Measurements from ENCODE around the gene MDH1B.
A peak's percentile ranks its signal among the peaks of the same experiment; 100 is the strongest.

MDH1B gene

DNA sequence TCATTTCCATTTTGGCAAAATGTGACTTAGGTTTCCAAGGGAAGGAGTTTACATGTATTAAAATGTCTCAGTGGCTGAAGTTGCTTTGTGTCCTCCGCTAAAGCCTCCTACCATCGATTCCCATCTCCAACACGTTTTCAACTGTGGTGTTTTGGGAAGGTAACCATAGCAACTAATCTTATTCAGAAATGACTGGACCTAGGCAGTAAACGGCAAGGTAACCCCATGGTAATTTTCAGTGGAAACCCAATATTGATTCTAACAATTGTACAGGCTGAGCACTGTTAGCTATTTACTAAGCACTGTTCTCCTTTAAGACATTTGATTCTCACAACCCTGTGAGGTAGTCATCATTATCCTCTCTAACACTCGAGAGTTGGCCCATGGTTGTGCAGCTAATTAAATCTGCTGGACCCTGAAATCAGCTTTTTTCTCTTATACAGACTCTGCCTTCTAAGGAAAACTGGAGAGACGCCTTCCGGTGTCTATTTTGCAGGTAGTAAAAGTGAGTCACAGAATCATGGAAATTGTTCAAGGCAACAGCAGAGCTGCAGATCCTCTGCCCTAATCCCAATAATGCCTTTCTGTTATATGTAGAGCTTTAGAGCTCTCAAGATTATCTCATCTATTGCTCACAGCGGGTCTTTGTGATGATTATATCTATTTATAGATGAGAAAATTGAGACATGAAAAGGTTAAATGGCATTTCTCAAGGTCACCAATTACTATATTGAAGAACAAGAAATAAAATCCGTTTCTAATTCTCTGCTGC lies 36.5 kb upstream of the MDH1B start:
- H3K4me1 ChIP-seq (ENCODE audit: insufficient read depth, insufficient read length) = peaks cover 9% of the 10 kb centered on the region
- DNase-seq (ENCODE audit: low read depth, low spot score) = no peak
- peaks cover 14% of the 10 kb centered on the region for H3K36me3 ChIP-seq (ENCODE audit: insufficient read depth, insufficient read length, low read length)
- no peaks in the 10 kb centered on the region for H3K9me3 ChIP-seq (ENCODE audit: insufficient read depth, low read length)
- H3K27me3 ChIP-seq (ENCODE audit: insufficient read depth, insufficient read length) = no peaks in the 10 kb centered on the region
- TF ChIP-seq SUZ12 (IDR thresholded peaks at IDR 0.05; ENCODE audit: extremely low read depth, insufficient read depth, insufficient read length) = no peak
- no peak for TF ChIP-seq YY1 (IDR thresholded peaks at IDR 0.05; ENCODE audit: insufficient read depth, insufficient read length)
- no peak for TF ChIP-seq ZNF274 (IDR thresholded peaks at IDR 0.05; ENCODE audit: low read depth, low read length)
- no peak overlapping the region for H3K4me3 ChIP-seq (ENCODE audit: insufficient read length, low read depth)
- no peak overlapping the region for H3K9ac ChIP-seq (ENCODE audit: insufficient read length, low read depth)

DNA sequence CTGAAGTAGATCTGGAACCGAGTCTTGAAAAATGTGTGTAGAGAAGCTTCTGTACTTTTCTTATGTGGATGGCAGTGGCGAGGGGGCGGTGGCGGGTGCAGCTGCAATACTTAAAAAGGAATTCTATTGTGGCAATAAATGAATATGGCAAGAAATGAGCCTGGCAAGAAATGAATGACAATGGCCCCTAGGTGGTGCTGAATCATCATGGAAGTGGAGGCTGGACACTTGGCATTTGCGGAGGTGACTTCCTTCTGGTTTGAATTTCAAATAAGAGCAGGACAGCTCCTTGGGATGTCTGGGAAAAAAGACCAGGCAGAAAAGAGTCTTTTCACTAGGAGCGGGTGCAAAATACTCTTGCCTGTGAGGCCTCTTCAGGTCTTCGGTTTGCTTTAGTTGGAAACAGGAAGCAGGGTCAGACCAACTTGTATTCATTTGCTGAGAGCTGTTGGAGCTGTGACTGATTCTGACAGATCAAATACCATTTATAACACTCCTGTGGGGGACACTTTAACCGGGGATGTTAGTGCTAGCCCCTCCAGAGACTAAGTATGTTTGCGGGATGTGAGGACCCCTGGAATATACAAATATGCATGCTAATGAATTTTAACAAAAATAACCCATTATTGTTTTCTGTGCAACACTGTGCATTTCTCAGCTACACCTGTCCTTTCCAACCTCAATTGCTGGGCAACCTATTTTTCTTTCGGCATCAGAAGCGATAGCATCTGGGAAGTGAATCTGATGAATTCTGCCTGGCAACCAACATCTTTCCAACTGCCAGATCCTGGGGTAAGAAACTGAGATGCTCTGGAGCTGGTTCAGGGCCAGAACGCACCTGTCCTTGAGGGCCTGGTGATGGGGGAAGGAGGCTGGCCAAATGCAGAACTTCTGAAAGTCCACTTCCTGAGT lies 35.6 kb upstream of the MDH1B start:
- Histone ChIP-seq H3K9me3 (ENCODE audit: insufficient read depth, low read length) (no peaks in the 10 kb centered on the region), H3K36me3 (ENCODE audit: insufficient read depth, insufficient read length, low read length) (peaks cover 13% of the 10 kb centered on the region), H3K4me1 (ENCODE audit: insufficient read depth, insufficient read length) (peaks cover 9% of the 10 kb centered on the region), H3K4me3 (ENCODE audit: insufficient read length, low read depth) (no peak overlapping the region), H3K9ac (ENCODE audit: insufficient read length, low read depth) (no peak overlapping the region), H3K27me3 (ENCODE audit: insufficient read depth, insufficient read length) (no peaks in the 10 kb centered on the region)
- DNase-seq (ENCODE audit: low read depth, low spot score) = peak; percentile 78
- TF ChIP-seq YY1 (IDR thresholded peaks at IDR 0.05; ENCODE audit: insufficient read depth, insufficient read length) = no peak
- no peak for TF ChIP-seq SUZ12 (IDR thresholded peaks at IDR 0.05; ENCODE audit: extremely low read depth, insufficient read depth, insufficient read length)
- no peak for TF ChIP-seq ZNF274 (IDR thresholded peaks at IDR 0.05; ENCODE audit: low read depth, low read length)

DNA sequence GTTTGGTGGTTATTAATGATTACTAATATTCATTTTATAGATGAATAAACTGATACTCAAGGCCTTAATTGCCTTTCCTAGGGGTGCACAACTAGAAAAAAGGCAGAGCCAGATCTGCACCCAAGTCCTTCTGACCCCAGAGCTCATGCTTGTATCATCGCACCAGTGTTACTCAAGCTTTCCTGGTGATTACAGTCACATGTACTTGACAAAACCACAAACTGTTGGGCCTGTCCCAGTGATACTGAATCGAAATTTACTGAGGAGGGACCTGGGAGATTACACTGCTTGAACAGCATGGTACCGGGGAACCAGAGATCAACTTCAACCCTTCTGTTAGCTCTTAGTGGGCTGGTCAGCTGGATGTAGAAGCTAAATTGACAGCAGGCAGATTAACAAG lies 34.0 kb upstream of the MDH1B start:
- peaks cover 15% of the 10 kb centered on the region for H3K36me3 ChIP-seq (ENCODE audit: insufficient read depth, insufficient read length, low read length)
- DNase-seq (ENCODE audit: low read depth, low spot score) = no peak
- TF ChIP-seq SUZ12 (IDR thresholded peaks at IDR 0.05; ENCODE audit: extremely low read depth, insufficient read depth, insufficient read length) = no peak
- TF ChIP-seq ZNF274 (IDR thresholded peaks at IDR 0.05; ENCODE audit: low read depth, low read length) = no peak
- no peak for TF ChIP-seq YY1 (IDR thresholded peaks at IDR 0.05; ENCODE audit: insufficient read depth, insufficient read length)
- no peak overlapping the region for H3K9ac ChIP-seq (ENCODE audit: insufficient read length, low read depth)
- H3K4me1 ChIP-seq (ENCODE audit: insufficient read depth, insufficient read length) = peaks cover 9% of the 10 kb centered on the region
- no peaks in the 10 kb centered on the region for H3K27me3 ChIP-seq (ENCODE audit: insufficient read depth, insufficient read length)
- H3K9me3 ChIP-seq (ENCODE audit: insufficient read depth, low read length) = no peaks in the 10 kb centered on the region
- H3K4me3 ChIP-seq (ENCODE audit: insufficient read length, low read depth) = no peak overlapping the region

DNA sequence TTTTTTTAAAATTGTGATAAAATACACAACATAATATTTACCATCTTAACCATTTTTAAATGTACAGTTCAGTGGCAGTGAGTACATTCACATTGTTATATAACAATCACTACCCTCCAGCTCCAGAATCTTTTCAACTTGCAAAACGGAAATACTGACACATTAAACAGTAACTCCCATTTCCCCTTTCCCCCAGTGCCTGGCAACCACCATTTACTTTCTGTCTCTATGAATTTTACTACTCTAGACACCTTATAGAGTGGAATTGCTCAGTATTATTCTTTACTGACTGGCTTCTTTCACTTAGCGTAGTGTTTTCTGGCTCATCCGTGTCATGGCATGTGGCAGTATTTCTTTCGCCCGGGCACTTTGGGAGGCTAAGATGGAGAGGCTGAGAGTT lies 32.9 kb upstream of the MDH1B start:
- TF ChIP-seq SUZ12 (IDR thresholded peaks at IDR 0.05; ENCODE audit: extremely low read depth, insufficient read depth, insufficient read length) = no peak
- no peak for TF ChIP-seq ZNF274 (IDR thresholded peaks at IDR 0.05; ENCODE audit: low read depth, low read length)
- no peak for TF ChIP-seq YY1 (IDR thresholded peaks at IDR 0.05; ENCODE audit: insufficient read depth, insufficient read length)
- no peaks in the 10 kb centered on the region for H3K27me3 ChIP-seq (ENCODE audit: insufficient read depth, insufficient read length)
- DNase-seq (ENCODE audit: low read depth, low spot score) = no peak

DNA sequence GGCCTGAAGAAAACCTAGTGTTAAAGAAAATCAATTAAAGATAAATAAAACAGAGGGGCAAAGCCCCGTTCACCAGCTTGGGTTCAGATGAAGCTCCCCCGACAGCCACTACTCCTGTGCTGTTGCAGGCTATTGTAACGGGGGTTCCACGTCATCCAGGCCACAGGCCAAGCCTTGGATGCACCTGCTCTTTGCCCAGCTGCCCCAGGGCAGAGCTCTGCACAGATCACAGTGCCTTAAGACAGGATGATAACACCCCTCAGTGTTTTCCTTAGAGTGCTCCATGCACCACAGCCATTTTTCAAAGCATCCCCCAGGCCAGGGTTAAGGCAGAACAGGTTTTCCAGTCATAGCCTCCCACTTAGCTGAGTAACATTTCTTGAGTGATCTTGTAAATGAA lies 32.2 kb upstream of the MDH1B start:
- peaks cover 3% of the 10 kb centered on the region for H3K4me1 ChIP-seq (ENCODE audit: insufficient read depth, insufficient read length)
- no peaks in the 10 kb centered on the region for H3K27me3 ChIP-seq (ENCODE audit: insufficient read depth, insufficient read length)
- H3K9ac ChIP-seq (ENCODE audit: insufficient read length, low read depth) = no peak overlapping the region
- no peak overlapping the region for H3K4me3 ChIP-seq (ENCODE audit: insufficient read length, low read depth)
- DNase-seq (ENCODE audit: low read depth, low spot score) = no peak
- peaks cover 28% of the 10 kb centered on the region for H3K36me3 ChIP-seq (ENCODE audit: insufficient read depth, insufficient read length, low read length)
- H3K9me3 ChIP-seq (ENCODE audit: insufficient read depth, low read length) = no peaks in the 10 kb centered on the region
- no peak for TF ChIP-seq SUZ12 (IDR thresholded peaks at IDR 0.05; ENCODE audit: extremely low read depth, insufficient read depth, insufficient read length)
- TF ChIP-seq YY1 (IDR thresholded peaks at IDR 0.05; ENCODE audit: insufficient read depth, insufficient read length) = no peak
- no peak for TF ChIP-seq ZNF274 (IDR thresholded peaks at IDR 0.05; ENCODE audit: low read depth, low read length)

More for the DNA sequence above, 32.9 kb upstream of the MDH1B start:
- H3K4me1 ChIP-seq (ENCODE audit: insufficient read depth, insufficient read length) = peaks cover 8% of the 10 kb centered on the region
- H3K36me3 ChIP-seq (ENCODE audit: insufficient read depth, insufficient read length, low read length) = peaks cover 23% of the 10 kb centered on the region
- H3K9ac ChIP-seq (ENCODE audit: insufficient read length, low read depth) = no peak overlapping the region
- no peak overlapping the region for H3K4me3 ChIP-seq (ENCODE audit: insufficient read length, low read depth)
- H3K9me3 ChIP-seq (ENCODE audit: insufficient read depth, low read length) = no peaks in the 10 kb centered on the region

DNA sequence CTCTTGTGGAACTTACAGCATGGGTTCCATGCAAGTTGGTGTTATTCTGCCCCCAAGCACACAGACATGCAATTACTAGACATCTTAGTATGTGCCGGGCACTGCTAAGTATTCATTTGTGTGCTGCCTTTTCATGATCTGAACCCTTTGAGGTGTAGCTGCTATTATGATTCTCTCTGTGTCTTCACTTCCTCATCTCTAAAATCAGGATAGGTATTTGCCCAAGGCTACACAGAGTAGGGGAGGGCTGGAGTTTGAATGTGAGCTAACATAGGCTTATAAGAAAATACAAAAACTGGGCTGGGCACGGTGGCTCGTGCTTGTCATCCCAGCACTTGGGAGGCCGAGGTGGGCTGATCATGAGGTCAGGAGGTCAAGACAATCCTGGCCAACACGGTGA lies 27.5 kb upstream of the MDH1B start:
- H3K36me3 ChIP-seq (ENCODE audit: insufficient read depth, insufficient read length, low read length) = peaks cover 75% of the 10 kb centered on the region
- no peaks in the 10 kb centered on the region for H3K9me3 ChIP-seq (ENCODE audit: insufficient read depth, low read length)
- DNase-seq (ENCODE audit: low read depth, low spot score) = no peak
- TF ChIP-seq SUZ12 (IDR thresholded peaks at IDR 0.05; ENCODE audit: extremely low read depth, insufficient read depth, insufficient read length) (no peak), ZNF274 (IDR thresholded peaks at IDR 0.05; ENCODE audit: low read depth, low read length) (no peak), YY1 (IDR thresholded peaks at IDR 0.05; ENCODE audit: insufficient read depth, insufficient read length) (no peak)
- H3K27me3 ChIP-seq (ENCODE audit: insufficient read depth, insufficient read length) = no peaks in the 10 kb centered on the region
- no peaks in the 10 kb centered on the region for H3K4me1 ChIP-seq (ENCODE audit: insufficient read depth, insufficient read length)
- no peak overlapping the region for H3K9ac ChIP-seq (ENCODE audit: insufficient read length, low read depth)
- H3K4me3 ChIP-seq (ENCODE audit: insufficient read length, low read depth) = no peak overlapping the region

All from NT2/D1 (cell line).